Activated CD8-positive, alpha-beta memory T cell treated with anti-CD3 and anti-CD28 coated beads for 36 hours (primary cell): Measurements from ENCODE around the gene HMHB1. TPM values are rescaled to one million over a fixed set of nuclear protein-coding genes. Genes with fewer than 3 reads are reported as not detected.
"Not testable (repeated sequence)": the region's sequence is repeated elsewhere in the genome, so short reads cannot be mapped to it uniquely, and the experiment has no call there.

Experiments used
- CTCF ChIA-PET: fragments of 350-600 bp; sonication (Branson Sonifier 250); formaldehyde crosslinking; loops from one replicate; lab custom pipeline; 2021; ENCODE audit warnings: antibody characterized with exemption; lab: Charles Lee
- POLR2A ChIA-PET: fragments of 350-600 bp; sonication (Branson Sonifier 250); formaldehyde crosslinking; loops from one replicate; lab custom pipeline; 2021; ENCODE audit warnings: antibody characterized with exemption; lab: Charles Lee
- total RNA-seq, 2 experiments: library from RNA; stranded (reverse); gene quantifications; one replicate each; pipeline ENCODE4 v1.2.3, GENCODE V29; 2021

Gene HMHB1
- total RNA-seq, 2 experiments from 2014 or later, result not detected

- POLR2A ChIA-PET, result no interaction called here
- CTCF ChIA-PET, result no interaction called here
Observed at GRCh38 chr5:143800715-143801114, 11.2 kb upstream of the HMHB1 start.

GRCh38 chr5:143801252-143801939, 10.6 kb upstream of the HMHB1 start:
- CTCF ChIA-PET, result no interaction called here
- POLR2A ChIA-PET, result interaction anchor here (0.5 kb wide), 1 partner anchor 68 kb away, joined by 19 read pairs; no protein-coding TSS in a partner anchor

- ChIA-PET POLR2A (no interaction called here), CTCF (no interaction called here)
Observed at GRCh38 chr5:143805861-143806260, 6.1 kb upstream of the HMHB1 start.

GRCh38 chr5:143806579-143806978, 5.4 kb upstream of the HMHB1 start:
- ChIA-PET POLR2A (no interaction called here), CTCF (no interaction called here)

GRCh38 chr5:143807401-143807800, 4.6 kb upstream of the HMHB1 start:
- POLR2A ChIA-PET, result no interaction called here
- CTCF ChIA-PET, result no interaction called here

- POLR2A ChIA-PET, CTCF ChIA-PET: not testable (repeated sequence)
Observed at GRCh38 chr5:143816370-143816769, 4.4 kb downstream of the HMHB1 start.

GRCh38 chr5:143819716-143820115, 7.8 kb downstream of the HMHB1 start:
- ChIA-PET POLR2A (interaction anchor here (0.6 to 0.8 kb wide), 2 partner anchors 25 to 351 kb away, joined by 9 to 11 read pairs; partner anchors contain the start of genes KCTD16 and YIPF5), CTCF (no interaction called here)

- ChIA-PET CTCF (interaction anchor here (0.6 kb wide), 2 partner anchors 72 to 105 kb away, joined by 3 read pairs; no protein-coding TSS in a partner anchor), POLR2A (no interaction called here)
Observed at GRCh38 chr5:143820451-143820850, 8.5 kb downstream of the HMHB1 start.

- POLR2A ChIA-PET, result interaction anchor here (0.9 kb wide), 1 partner anchor 421 kb away, joined by 4 read pairs; no protein-coding TSS in a partner anchor
Observed at GRCh38 chr5:143824851-143825720, 13.1 kb downstream of the HMHB1 start.

GRCh38 chr5:143826951-143827444, 15.0 kb downstream of the HMHB1 start:
- ChIA-PET CTCF (interaction anchor here (0.9 to 1.0 kb wide), 2 partner anchors 9 to 936 kb away, joined by 3 read pairs; no protein-coding TSS in a partner anchor), POLR2A (interaction anchor here (0.6 to 1.1 kb wide), 2 partner anchors 133 to 824 kb away, joined by 3 read pairs; no protein-coding TSS in a partner anchor)

More at GRCh38 chr5:143824851-143825720, 13.1 kb downstream of the HMHB1 start:
- CTCF ChIA-PET, result interaction anchor here (0.7 to 1.8 kb wide), 7 partner anchors 16 to 866 kb away, joined by 3 to 5 read pairs (median 3); no protein-coding TSS in a partner anchor

GRCh38 chr5:143828710-143829109, 16.7 kb downstream of the HMHB1 start:
- ChIA-PET CTCF (no interaction called here), POLR2A (interaction anchor here (0.5 kb wide), 1 partner anchor 602 kb away, joined by 3 read pairs; no protein-coding TSS in a partner anchor)

- ChIA-PET CTCF (no interaction called here), POLR2A (no interaction called here)
Observed at GRCh38 chr5:143833177-143833576, 21.2 kb downstream of the HMHB1 start.

GRCh38 chr5:143835251-143835650, 23.3 kb downstream of the HMHB1 start:
- CTCF ChIA-PET, result interaction anchor here (0.7 kb wide), 1 partner anchor 8 kb away, joined by 3 read pairs; no protein-coding TSS in a partner anchor
- POLR2A ChIA-PET, result interaction anchor here (0.7 kb wide), 1 partner anchor 364 kb away, joined by 6 read pairs; no protein-coding TSS in a partner anchor

- CTCF ChIA-PET, result no interaction called here
- POLR2A ChIA-PET, result no interaction called here
Observed at GRCh38 chr5:143836161-143836725, 24.3 kb downstream of the HMHB1 start.

- CTCF ChIA-PET, result no interaction called here
- POLR2A ChIA-PET, result no interaction called here
Observed at GRCh38 chr5:143837306-143837848, 25.4 kb downstream of the HMHB1 start.

- CTCF ChIA-PET, result interaction anchor here (1.0 kb wide), 1 partner anchor 17 kb away, joined by 3 read pairs; no protein-coding TSS in a partner anchor
- POLR2A ChIA-PET, result no interaction called here
Observed at GRCh38 chr5:143841446-143841845, 29.5 kb downstream of the HMHB1 start.

GRCh38 chr5:143842920-143843319, 31.0 kb downstream of the HMHB1 start:
- ChIA-PET POLR2A (no interaction called here), CTCF (interaction anchor here (0.6 kb wide), 1 partner anchor 8 kb away, joined by 3 read pairs; no protein-coding TSS in a partner anchor)

GRCh38 chr5:143843461-143843860, 31.5 kb downstream of the HMHB1 start:
- ChIA-PET POLR2A (no interaction called here), CTCF (interaction anchor here (0.6 kb wide), 1 partner anchor 9 kb away, joined by 3 read pairs; no protein-coding TSS in a partner anchor)
